BLaER1 treated with 17β-estradiol and CSF1 and Interleukin-3, amounts not matched to agents 10 nM and 100 nM (cell line): ENCODE measurements around the gene PTPRD.

Source experiments
- H3K27ac ChIP-seq, 11 experiments: shearing (Covaris generic); formaldehyde crosslinking; 2 replicates each; pipeline ENCODE4 v1.8.1; 2022
- H3K27me3 ChIP-seq, 11 experiments: shearing (Covaris generic); formaldehyde crosslinking; 2 replicates each; pipeline ENCODE4 v1.8.1; 2022
- H3K36me3 ChIP-seq, 11 experiments: shearing (Covaris generic); formaldehyde crosslinking; 2 replicates each; pipeline ENCODE4 v1.8.1; 2022
- H3K4me1 ChIP-seq, 10 experiments: shearing (Covaris generic); formaldehyde crosslinking; 2 replicates each; pipeline ENCODE4 v1.8.1; 2022
- H3K4me2 ChIP-seq, 11 experiments: shearing (Covaris generic); formaldehyde crosslinking; 2 replicates each; pipeline ENCODE4 v1.8.1; 2022
- H3K4me3 ChIP-seq, 10 experiments: shearing (Covaris generic); formaldehyde crosslinking; 2 replicates each; pipeline ENCODE4 v1.8.1; 2022
- H3K9ac ChIP-seq, 11 experiments: shearing (Covaris generic); formaldehyde crosslinking; 2 replicates each; pipeline ENCODE4 v1.8.1; 2022
- H3K9me3 ChIP-seq, 11 experiments: shearing (Covaris generic); formaldehyde crosslinking; replicated peaks in 1 of 11; 2 replicates each; pipeline ENCODE4 v1.8.1; 2022
- H4K20me1 ChIP-seq, 11 experiments: shearing (Covaris generic); formaldehyde crosslinking; 2 replicates each; pipeline ENCODE4 v1.8.1; 2022
- Cebpa-rat ChIP-seq, 11 experiments: shearing (Covaris generic); IDR thresholded peaks; 2 replicates each; pipeline ENCODE4 v1.8.1; 2022

The PTPRD gene

GRCh38 chr9:8508671-8509290, 2104.0 kb downstream of the PTPRD start:
- Histone ChIP-seq H3K4me1 (no peaks in the 10 kb centered on the region), H3K27me3 (no peaks in the 10 kb centered on the region), H3K36me3 (no peaks in the 10 kb centered on the region), H3K4me2 (no peak overlapping the region), H3K9ac (no peak overlapping the region), H4K20me1 (no peaks in the 10 kb centered on the region), H3K27ac (no peak overlapping the region), H3K9me3 (no peaks in the 10 kb centered on the region), H3K4me3 (no peak overlapping the region)
- TF ChIP-seq Cebpa-rat (IDR thresholded peaks at IDR 0.05), result no peak

GRCh38 chr9:8494571-8494970, 2118.2 kb downstream of the PTPRD start:
- H3K9ac ChIP-seq, result no peak overlapping the region
- H3K9me3 ChIP-seq, result no peaks in the 10 kb centered on the region
- TF ChIP-seq Cebpa-rat (IDR thresholded peaks at IDR 0.05), result no peak
- no peaks in the 10 kb centered on the region for H3K4me1 ChIP-seq
- no peak overlapping the region for H3K27ac ChIP-seq
- H3K27me3 ChIP-seq, result no peaks in the 10 kb centered on the region
- no peaks in the 10 kb centered on the region for H3K36me3 ChIP-seq
- H4K20me1 ChIP-seq, result no peaks in the 10 kb centered on the region
- no peak overlapping the region for H3K4me2 ChIP-seq
- H3K4me3 ChIP-seq, result no peak overlapping the region

- H3K9me3 ChIP-seq, result no peaks in the 10 kb centered on the region
- no peaks in the 10 kb centered on the region for H3K27me3 ChIP-seq
- no peak overlapping the region for H3K4me3 ChIP-seq
- no peaks in the 10 kb centered on the region for H4K20me1 ChIP-seq
- no peaks in the 10 kb centered on the region for H3K36me3 ChIP-seq
- no peak overlapping the region for H3K4me2 ChIP-seq
- no peak overlapping the region for H3K9ac ChIP-seq
- H3K4me1 ChIP-seq, result no peaks in the 10 kb centered on the region
- H3K27ac ChIP-seq, result no peak overlapping the region
- no peak for TF ChIP-seq Cebpa-rat (IDR thresholded peaks at IDR 0.05)
These were observed 2120.1 kb downstream of the PTPRD start for GRCh38 chr9:8492679-8493078.

DNA sequence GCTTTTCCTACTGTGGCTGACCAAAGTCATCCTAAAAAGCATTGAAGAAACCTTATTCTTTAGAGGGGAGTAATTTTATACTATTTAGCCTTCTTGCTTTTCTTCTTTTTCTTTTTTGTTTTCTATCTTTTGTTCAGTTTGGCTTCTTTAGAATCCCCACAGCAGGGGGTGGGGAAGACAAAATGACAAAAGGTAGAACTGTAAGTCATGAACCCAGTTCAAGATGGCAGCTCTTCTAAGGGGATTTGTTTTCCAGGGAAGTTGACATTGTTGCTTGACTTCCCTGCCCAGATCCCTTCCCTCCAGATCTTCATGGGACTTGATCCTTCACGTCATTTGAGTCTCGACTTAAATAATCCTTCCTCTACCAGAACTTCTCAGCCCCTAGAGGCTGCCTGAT, 2120.8 kb downstream of the PTPRD start:
- no peaks in the 10 kb centered on the region for H3K36me3 ChIP-seq
- H3K9me3 ChIP-seq, result no peaks in the 10 kb centered on the region
- no peak overlapping the region for H3K27ac ChIP-seq

GRCh38 chr9:8491563-8491962, 2121.2 kb downstream of the PTPRD start:
- no peak for TF ChIP-seq Cebpa-rat (IDR thresholded peaks at IDR 0.05)
- no peaks in the 10 kb centered on the region for H4K20me1 ChIP-seq
- H3K27ac ChIP-seq, result no peak overlapping the region
- no peak overlapping the region for H3K4me3 ChIP-seq
- H3K9me3 ChIP-seq, result no peaks in the 10 kb centered on the region
- H3K27me3 ChIP-seq, result no peaks in the 10 kb centered on the region
- H3K9ac ChIP-seq, result no peak overlapping the region
- no peak overlapping the region for H3K4me2 ChIP-seq
- H3K36me3 ChIP-seq, result no peaks in the 10 kb centered on the region
- H3K4me1 ChIP-seq, result no peaks in the 10 kb centered on the region

More for the DNA sequence above, 2120.8 kb downstream of the PTPRD start:
- TF ChIP-seq Cebpa-rat (IDR thresholded peaks at IDR 0.05), result no peak
- no peaks in the 10 kb centered on the region for H4K20me1 ChIP-seq
- no peak overlapping the region for H3K9ac ChIP-seq
- no peaks in the 10 kb centered on the region for H3K27me3 ChIP-seq
- no peak overlapping the region for H3K4me2 ChIP-seq
- H3K4me1 ChIP-seq, result no peaks in the 10 kb centered on the region
- H3K4me3 ChIP-seq, result no peak overlapping the region

DNA sequence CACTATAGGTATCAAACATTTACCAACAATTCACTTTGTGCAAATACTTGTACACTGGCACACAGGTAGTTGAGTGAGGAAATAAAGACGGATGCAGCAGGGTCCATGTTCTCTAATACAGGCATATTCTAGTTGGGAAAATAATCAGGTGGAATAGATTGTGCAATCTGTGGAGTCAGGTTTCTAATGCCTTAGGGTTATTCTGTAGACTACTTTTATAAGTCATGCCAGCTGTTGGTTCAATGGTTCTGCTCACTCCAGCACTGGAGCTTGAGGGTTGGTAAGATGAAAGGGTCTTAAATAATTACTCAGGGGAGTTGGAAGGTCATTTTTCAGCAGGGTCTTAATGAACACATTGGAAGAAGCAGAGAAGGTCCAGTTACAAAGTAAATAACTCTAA, 2123.0 kb downstream of the PTPRD start:
- Histone ChIP-seq H3K27ac (no peak overlapping the region), H3K27me3 (no peaks in the 10 kb centered on the region), H3K9me3 (no peaks in the 10 kb centered on the region), H3K4me1 (no peaks in the 10 kb centered on the region), H3K36me3 (peaks cover 0 to 6% (median 0%) of the 10 kb centered on the region in 11 experiments; a peak in 4 of 22 replicates), H3K4me2 (no peak overlapping the region), H3K4me3 (no peak overlapping the region), H3K9ac (no peak overlapping the region), H4K20me1 (no peaks in the 10 kb centered on the region)
- no peak for TF ChIP-seq Cebpa-rat (IDR thresholded peaks at IDR 0.05)

DNA sequence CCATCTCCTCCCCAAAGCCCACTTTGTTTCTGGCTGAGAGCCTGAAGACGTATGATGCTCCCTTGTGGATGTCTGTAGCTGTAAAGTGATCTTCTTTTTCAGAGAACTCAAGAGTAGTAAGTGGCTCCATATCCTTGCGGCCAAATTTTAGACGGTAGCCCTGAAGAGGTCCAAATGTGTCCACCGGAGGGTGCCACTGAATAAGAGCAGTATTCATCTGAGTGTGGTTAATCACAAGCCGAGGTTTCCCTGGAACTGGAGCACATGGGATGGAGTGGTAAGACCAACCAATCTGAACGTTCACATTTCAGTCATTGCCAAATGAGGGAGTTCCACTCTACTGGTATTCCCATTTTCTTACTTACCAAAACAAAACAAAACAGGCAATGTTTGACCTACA, 2126.7 kb downstream of the PTPRD start:
- H4K20me1 ChIP-seq, result no peaks in the 10 kb centered on the region
- no peak for TF ChIP-seq Cebpa-rat (IDR thresholded peaks at IDR 0.05)
- no peaks in the 10 kb centered on the region for H3K4me1 ChIP-seq
- H3K27ac ChIP-seq, result no peak overlapping the region
- no peak overlapping the region for H3K4me2 ChIP-seq
- H3K9ac ChIP-seq, result no peak overlapping the region
- H3K36me3 ChIP-seq, result peaks cover 0 to 6% (median 0%) of the 10 kb centered on the region in 11 experiments; a peak in 5 of 22 replicates
- no peak overlapping the region for H3K4me3 ChIP-seq
- H3K9me3 ChIP-seq, result no peaks in the 10 kb centered on the region
- no peaks in the 10 kb centered on the region for H3K27me3 ChIP-seq

DNA sequence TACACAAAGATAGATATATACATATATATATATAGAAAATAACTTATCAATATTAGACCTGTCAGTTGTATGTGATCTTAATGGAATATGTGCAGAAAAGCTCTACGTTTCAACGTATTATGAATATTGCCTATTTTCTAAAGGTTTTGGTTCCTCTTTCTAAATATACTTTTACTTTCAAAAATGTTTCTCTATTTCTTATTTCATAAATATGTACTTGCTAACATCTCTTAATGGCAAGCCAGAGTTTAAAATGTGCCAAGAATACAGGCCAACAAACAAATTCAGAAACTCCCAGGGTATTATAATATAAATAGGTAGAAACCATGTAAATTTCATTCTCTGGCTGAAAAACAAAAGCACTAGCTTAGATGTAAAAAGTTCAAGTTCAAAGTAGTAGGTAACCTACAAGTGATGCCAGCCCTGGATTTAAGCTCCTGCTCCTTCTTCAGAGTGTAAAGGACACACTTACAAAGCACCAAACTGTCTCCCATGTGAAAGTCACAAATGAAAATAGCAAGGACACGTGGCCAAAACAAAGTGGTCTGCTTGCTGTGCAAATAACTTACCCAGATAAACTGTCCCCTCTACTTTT, 2128.1 kb downstream of the PTPRD start:
- Histone ChIP-seq H3K4me1 (no peaks in the 10 kb centered on the region), H3K4me3 (no peak overlapping the region), H3K27me3 (no peaks in the 10 kb centered on the region), H4K20me1 (no peaks in the 10 kb centered on the region), H3K27ac (no peak overlapping the region), H3K9me3 (no peaks in the 10 kb centered on the region), H3K4me2 (no peak overlapping the region), H3K36me3 (peaks cover 0 to 6% (median 0%) of the 10 kb centered on the region in 11 experiments; a peak in 5 of 22 replicates), H3K9ac (no peak overlapping the region)
- TF ChIP-seq Cebpa-rat (IDR thresholded peaks at IDR 0.05), result no peak

GRCh38 chr9:8477450-8477849, 2135.4 kb downstream of the PTPRD start:
- Histone ChIP-seq H3K4me3 (no peak overlapping the region), H3K9me3 (no peaks in the 10 kb centered on the region; a peak in 1 of 22 replicates), H3K4me1 (peaks cover 0 to 19% (median 13%) of the 10 kb centered on the region in 10 experiments; a peak in 15 of 20 replicates), H3K36me3 (no peaks in the 10 kb centered on the region), H3K27me3 (no peaks in the 10 kb centered on the region), H4K20me1 (no peaks in the 10 kb centered on the region), H3K4me2 (no peak overlapping the region), H3K27ac (no peak overlapping the region), H3K9ac (no peak overlapping the region)
- no peak for TF ChIP-seq Cebpa-rat (IDR thresholded peaks at IDR 0.05)

- Histone ChIP-seq H3K4me1 (peaks cover 0 to 19% (median 13%) of the 10 kb centered on the region in 10 experiments; a peak in 15 of 20 replicates), H3K4me2 (no peak overlapping the region), H3K27me3 (no peaks in the 10 kb centered on the region), H4K20me1 (no peaks in the 10 kb centered on the region), H3K4me3 (no peak overlapping the region), H3K9ac (no peak overlapping the region), H3K36me3 (no peaks in the 10 kb centered on the region), H3K27ac (no peak overlapping the region), H3K9me3 (no peaks in the 10 kb centered on the region; a peak in 1 of 22 replicates)
- no peak for TF ChIP-seq Cebpa-rat (IDR thresholded peaks at IDR 0.05)
These were observed 2137.9 kb downstream of the PTPRD start for GRCh38 chr9:8474937-8475336.
